Uterus (tissue), 2 donors: Measurements from ENCODE around the gene GABPB2.

Experiments used
- POLR2A ChIP-seq, 2 donors: fragments of 450-650 bp; IDR thresholded peaks; one replicate each; pipeline ENCODE4 v1.6.1; 2016; ENCODE audit warnings: antibody characterized with exemption in 2 of 2, mild to moderate bottlenecking in 1 of 2, moderate library complexity in 1 of 2
- TF ChIP-seq, protein P1 (sequence below), 4 experiments: fragments of 200-600 bp in 2 of 4; fragments of 450-650 bp in 2 of 4; sonication (generic) in 2 of 4; IDR thresholded peaks; one replicate each; pipeline ENCODE4 v1.5.1; 2016 to 2019; ENCODE audit warnings: antibody characterized with exemption in 4 of 4, mild to moderate bottlenecking in 2 of 4, moderate library complexity in 1 of 4

DNA sequence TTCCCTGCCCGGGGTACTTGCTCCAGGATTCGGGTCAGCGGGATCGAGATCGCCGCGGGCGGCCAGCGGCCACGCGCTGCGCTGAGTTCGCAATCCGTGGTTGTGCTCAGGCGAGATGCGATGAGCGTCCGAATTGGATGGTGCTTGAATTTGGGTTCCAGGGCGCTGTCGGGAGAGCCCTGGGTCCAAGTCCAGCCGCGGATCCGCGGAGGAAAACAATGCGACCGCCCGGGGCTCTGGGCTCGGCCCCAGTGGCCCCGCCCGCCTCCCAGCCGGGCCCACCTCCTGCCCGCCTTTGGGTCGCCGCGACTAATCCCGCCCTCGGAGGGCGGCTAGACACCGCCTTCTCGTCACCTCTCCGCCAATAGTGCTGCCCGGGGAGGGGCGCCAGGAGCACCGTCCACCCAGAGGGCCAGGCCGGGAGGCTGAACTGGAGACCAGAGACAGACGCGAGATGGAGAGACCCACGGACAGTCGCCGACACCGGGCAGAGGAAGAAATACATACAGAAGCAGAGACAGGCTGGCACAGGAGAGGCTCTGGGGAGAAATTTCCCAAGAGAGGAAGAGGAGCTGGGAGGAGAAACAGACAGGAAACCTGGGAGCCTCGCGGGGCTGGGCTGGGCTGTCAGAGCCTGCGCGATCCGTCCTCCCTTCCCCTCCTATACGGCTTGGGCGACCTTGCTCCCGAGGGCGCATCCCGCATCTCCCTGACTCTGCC lies 76.0 kb downstream of the GABPB2 start, which contains the start of gene SEMA6C:
- TF ChIP-seq, protein P1, sequence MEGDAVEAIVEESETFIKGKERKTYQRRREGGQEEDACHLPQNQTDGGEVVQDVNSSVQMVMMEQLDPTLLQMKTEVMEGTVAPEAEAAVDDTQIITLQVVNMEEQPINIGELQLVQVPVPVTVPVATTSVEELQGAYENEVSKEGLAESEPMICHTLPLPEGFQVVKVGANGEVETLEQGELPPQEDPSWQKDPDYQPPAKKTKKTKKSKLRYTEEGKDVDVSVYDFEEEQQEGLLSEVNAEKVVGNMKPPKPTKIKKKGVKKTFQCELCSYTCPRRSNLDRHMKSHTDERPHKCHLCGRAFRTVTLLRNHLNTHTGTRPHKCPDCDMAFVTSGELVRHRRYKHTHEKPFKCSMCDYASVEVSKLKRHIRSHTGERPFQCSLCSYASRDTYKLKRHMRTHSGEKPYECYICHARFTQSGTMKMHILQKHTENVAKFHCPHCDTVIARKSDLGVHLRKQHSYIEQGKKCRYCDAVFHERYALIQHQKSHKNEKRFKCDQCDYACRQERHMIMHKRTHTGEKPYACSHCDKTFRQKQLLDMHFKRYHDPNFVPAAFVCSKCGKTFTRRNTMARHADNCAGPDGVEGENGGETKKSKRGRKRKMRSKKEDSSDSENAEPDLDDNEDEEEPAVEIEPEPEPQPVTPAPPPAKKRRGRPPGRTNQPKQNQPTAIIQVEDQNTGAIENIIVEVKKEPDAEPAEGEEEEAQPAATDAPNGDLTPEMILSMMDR (IDR thresholded peaks at IDR 0.05) = no peak
- TF ChIP-seq POLR2A (IDR thresholded peaks at IDR 0.05) = peak; percentile 89 to 94
